Transverse colon (tissue), 4 donors: Measurements from ENCODE around the gene NOTUM.
A peak's percentile ranks its signal among the peaks of the same experiment; 100 is the strongest.

Source experiments
- CTCF ChIP-seq, 5 experiments: fragments of 200-600 bp in 3 of 5; fragments of 450-650 bp in 2 of 5; sonication (generic) in 3 of 5; IDR thresholded peaks; 1 replicate in 2 of 5; 2 replicates in 3 of 5; pipeline ENCODE4 v1.5.1; 2016 to 2017; ENCODE audit warnings: antibody characterized with exemption in 5 of 5, inconsistent platforms in 3 of 5, mild to moderate bottlenecking in 2 of 5, moderate library complexity in 1 of 5
- EP300 ChIP-seq: sonication (generic); formaldehyde crosslinking; IDR thresholded peaks from one replicate; pipeline ENCODE4 v1.6.1; 2017; ENCODE audit warnings: antibody characterized with exemption, low read depth
- POLR2A ChIP-seq: fragments of 450-650 bp; IDR thresholded peaks from one replicate; pipeline ENCODE4 v1.6.1; 2016; ENCODE audit warnings: antibody characterized with exemption, mild to moderate bottlenecking, moderate library complexity
- POLR2AphosphoS5 ChIP-seq, 3 donors: sonication (generic); formaldehyde crosslinking; IDR thresholded peaks; one replicate each; pipeline ENCODE4 v1.6.1; 2016; ENCODE audit warnings: antibody characterized with exemption in 3 of 3

DNA sequence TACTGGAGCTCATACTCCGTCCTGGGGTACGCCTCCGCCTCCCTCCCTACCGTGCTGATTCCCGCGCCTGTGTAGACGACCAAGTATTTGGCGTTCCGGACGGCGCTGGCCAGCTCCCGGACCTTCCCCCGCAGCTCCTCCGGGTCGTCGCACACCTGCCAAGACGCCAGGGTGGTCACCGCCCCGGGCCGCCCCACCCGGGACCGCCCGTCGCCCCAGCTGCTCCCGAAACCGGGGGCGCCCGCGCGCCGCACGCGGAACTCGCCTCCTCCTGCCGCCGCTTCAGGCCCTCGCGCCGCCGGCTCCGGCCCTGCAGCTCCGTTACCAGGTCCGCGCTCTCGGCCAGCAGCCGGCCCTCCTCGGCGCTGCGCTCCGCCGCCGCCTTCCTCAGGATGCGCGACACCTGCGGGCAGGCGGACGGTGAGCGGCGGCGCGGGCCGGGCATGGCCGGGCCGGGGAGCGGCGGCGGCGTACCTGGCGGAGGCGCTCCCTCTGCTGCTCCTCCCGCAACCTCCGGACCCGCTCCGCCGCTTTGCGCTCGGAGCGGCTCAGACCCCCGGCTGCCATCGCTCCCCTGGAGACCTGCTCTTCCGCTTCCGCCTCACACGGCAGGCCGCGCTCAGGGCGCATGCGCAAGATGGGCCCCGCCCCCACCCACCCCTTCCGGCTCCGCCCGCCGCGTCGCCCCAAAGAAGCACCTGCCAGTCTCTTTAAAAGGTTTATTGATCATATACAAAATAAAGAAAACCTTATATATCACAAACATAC, 43.2 kb downstream of the NOTUM start, which contains the start of gene SIRT7:
- TF ChIP-seq CTCF (IDR thresholded peaks at IDR 0.05) (no peak), POLR2A (peak; percentile 67), POLR2AphosphoS5 (IDR thresholded peaks at IDR 0.05) (peak; percentile 80 to 95 (median 92)), EP300 (no peak)
